HG03196 (cell line): ENCODE data around the gene AMN.

Experiments
- ATAC-seq: cut with Tn5 transposase; IDR thresholded peaks from one replicate; pipeline ENCODE4 v1.9.1; 2021; ENCODE audit not compliant: unreplicated experiment

Gene AMN

DNA sequence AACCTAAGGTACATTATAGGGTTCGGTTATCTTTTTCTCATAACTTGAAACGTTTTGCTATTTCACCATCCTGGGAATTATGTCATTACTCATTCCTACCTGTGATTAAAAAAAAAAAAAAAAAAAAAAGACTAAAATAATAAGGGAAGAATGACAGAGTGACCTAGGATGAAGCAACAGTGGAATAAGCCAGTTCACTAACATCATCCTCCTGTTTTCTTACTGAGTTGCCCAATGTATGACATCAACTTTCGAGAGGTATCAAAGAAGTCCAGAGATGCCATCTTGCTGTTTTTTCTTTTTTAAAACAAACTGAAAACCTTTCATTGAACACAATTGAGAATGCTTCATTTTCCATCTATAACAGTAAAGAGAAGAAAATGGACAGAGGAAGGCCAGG lies 42.8 kb downstream of the AMN start:
- ATAC-seq = no peak

DNA sequence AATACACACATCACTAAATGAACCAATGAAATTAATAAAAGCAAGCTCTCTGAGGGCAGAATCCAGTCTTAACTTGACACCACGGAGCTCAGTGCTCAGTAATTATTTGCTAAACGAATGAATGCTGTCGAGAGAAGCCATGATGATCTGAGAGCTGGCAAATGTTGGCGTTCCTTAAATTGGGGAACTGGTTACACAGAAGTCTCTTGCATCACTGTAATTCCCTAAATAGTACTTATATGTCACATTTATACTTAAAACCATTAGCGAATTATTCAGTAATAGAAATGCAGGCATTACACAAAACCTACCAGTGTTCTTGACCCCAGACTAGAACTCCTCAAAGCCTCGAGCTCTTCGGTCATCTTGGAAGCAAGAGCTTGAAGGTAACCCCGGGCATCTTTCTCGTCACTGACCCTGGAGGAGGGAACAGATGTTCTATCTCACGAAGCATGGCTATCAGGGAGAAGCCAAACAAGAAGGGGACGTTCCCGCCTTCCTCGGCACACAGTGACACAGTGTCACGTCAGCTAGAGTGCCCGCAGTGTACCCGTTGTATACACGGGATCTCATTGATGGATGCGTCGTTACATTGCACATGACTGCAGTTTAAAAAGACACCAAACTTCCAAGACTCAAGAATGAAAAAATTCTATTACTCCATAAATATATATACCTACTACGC lies 43.6 kb downstream of the AMN start:
- ATAC-seq = no peak

GRCh38 chr14:102966681-102967505 lies 44.4 kb downstream of the AMN start:
- no peak for ATAC-seq

GRCh38 chr14:102967506-102967795 lies 45.0 kb downstream of the AMN start:
- no peak for ATAC-seq

DNA sequence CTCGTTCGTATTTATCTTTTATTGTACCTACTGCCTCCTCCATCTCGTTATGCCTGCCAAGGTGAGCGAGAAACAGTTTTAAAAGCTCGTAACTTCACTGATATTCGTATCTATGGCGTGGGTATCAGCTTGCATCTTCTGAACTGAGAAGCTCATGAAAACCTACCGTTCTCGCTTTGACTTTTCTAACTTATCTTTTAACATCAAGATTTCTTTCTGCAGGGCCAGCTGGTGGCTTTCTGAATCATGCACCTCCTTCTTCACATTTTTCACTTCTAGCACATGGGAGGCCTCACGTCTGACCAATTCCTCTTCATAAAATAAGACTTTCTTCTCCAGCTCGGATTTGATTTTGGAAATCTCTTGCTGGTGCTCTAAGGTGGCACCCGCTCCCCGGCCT lies 45.8 kb downstream of the AMN start:
- ATAC-seq = no peak

DNA sequence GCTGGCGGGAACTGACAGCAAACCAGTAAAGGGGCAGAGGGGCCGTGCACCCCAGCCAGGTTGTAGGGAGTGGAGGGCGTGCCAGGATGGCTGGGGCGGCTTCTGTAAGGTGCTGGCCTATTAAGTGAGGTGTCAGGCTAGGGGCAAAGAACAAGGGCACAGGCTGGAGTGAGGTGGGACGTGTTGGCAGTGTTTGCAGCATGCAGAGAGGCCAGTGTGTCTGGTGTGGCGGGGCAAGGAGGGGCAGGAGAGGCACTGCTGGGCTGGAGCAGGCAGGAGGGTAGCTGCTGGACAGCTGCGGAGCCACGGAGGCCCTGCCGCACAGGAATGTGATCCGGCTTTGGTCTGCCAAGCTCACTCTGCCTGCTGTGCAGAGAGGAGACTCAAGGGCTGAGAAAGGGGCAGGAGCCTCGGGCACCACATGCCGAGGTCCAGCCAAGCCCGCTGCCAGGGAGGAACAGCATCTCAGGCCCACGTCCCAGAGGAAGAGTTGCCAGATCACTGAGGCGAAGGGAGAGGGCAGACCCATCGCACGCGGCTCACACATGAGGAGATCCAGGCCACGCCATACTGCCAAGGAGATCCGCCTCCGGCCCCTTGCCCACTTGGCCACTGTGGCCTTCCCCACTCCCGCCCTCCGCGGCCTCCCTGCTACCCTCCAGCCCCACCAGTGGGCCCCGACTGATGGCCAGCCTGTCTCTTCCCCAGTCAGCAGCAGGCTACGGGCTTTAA lies 46.8 kb downstream of the AMN start:
- ATAC-seq = no peak

- no peak for ATAC-seq
Measured at GRCh38 chr14:102969901-102970300, 47.4 kb downstream of the AMN start.

GRCh38 chr14:102970496-102970895 lies 48.0 kb downstream of the AMN start:
- ATAC-seq = no peak

DNA sequence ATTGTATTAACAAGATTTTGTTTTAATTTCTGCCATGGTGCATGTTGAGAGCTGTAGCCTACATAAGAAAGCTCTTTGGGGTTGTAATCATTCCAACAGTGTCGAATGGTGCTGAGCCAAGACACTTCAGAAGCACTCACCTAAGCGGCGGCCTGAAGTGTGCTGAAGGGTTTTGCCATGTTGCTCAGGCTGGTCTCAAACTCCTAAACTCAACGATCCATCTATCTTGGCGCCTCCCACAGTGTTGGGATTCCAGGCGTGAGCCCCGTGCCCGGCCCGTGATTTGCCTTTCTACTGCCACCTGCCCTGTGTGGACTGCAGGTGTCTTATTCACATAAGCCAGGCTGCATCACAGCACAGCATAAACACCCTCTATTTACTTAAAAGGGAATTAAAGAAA lies 48.9 kb downstream of the AMN start:
- ATAC-seq = no peak

- no peak for ATAC-seq
Measured at GRCh38 chr14:102971836-102972606, 49.6 kb downstream of the AMN start.

- ATAC-seq = no peak
Measured at GRCh38 chr14:102973706-102974285, 51.3 kb downstream of the AMN start.

DNA sequence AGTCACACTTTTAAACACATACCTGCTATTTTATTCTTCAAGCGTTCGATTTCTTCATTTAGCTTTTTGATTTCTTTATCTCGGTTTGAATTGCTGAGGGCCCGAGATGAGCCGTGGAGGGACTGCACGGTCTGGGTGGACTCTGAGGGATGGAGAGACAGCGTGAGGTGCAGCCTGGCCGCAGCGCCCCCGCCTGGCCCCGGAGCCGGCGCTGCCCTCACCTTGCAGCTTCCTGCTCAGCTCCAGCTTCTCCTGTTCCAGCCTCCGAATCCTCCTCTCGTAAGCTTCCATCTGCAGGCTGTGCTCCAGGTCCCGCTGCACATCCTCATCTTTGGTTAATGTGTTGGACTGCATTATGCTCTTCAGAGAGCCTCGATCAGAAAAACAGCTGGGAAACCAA lies 53.2 kb downstream of the AMN start:
- ATAC-seq = no peak

DNA sequence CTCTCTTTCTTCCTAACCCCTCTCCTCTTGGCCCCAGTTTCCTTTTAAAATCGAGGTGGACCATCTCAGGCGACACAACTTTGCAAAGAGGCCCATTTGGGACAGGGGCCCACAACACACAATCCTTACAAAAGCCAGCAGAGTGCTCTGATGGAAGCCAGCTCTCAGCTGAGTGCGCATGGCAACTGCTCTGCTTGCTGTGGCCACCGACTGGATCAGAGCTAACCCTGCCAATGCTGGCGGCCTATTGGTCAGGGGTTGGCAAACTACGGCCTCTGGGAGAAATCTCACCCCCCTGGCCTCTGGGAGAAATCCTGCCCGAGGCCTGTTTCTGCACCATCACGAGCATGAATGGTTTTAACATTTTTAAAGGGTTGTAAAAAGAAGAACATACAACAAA lies 55.0 kb downstream of the AMN start:
- no peak for ATAC-seq

GRCh38 chr14:102979406-102979805 lies 56.9 kb downstream of the AMN start:
- no peak for ATAC-seq

DNA sequence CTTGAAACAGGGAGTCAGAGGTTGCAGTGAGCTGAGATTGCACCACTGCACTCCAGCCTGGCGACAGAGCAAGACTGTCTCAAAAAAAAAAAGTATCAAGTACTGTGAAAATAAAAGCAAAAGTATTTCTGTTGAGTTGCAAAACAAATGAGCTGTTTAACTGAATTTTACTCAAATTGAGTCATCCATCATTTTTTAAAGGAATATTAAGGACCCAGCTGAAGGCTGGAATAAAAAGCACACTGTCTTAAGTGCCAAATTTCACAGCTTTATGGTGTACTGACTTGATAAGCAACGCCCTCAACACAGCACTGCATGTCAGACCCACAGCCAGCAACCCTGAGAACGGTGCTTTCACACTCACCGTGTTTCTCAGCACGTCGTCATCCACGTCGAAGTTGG lies 57.9 kb downstream of the AMN start:
- no peak for ATAC-seq
